ENCODE results near the gene ADAM22.

Gene ADAM22

DNA sequence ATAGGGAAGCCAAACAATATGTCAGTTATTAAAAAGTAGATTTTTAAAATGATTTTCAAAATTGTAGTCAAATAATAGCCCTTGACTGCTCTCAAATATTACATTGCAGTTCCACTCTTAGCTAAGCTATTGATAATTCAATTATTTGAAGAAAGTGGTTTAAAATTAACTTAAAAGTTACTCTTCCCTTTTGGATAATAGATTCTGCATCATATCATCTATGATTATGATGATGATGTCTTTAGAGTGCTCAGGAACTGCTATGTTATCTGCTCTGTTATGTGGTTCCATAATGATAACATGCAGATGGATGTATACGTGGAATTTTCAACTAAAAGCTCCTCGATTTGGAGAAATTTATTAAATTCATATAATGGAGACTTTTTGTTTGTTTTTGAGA is 110.0 kb downstream of the ADAM22 start:
- no peak for DNase-seq

DNA sequence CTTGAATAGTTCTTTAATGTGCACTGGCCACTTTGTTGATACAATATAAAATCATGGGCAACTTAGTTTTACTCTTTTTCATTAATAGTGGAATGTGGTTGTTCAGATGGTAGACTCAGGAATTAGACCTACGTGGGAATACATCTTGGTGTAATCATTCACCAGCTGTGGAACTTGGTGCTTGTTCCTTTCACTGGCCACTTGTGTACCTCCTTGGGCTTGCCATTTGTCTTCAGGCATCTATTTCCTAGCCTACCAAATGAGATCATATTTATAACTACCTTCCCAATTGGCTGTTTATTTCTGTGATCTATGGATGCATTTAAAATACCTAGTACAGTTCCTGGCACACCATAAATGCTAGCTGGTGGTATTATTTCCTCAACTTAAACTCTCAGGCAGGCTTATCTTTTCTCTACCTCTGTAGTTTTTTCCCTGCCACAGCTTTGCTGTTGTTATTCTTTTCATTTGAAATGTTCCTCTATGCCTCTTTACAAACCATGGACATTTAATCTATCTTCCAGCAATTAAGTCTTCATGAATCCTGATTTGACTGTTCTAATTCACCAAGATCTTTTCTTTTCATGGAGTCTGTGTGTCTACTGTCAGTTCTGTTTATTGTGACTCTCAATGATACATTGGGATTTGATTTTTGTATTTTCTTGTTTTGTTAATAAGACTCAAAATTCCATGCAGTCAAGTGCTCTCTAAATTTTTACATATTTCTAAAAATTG is 113.0 kb downstream of the ADAM22 start:
- DNase-seq = no peak

DNA sequence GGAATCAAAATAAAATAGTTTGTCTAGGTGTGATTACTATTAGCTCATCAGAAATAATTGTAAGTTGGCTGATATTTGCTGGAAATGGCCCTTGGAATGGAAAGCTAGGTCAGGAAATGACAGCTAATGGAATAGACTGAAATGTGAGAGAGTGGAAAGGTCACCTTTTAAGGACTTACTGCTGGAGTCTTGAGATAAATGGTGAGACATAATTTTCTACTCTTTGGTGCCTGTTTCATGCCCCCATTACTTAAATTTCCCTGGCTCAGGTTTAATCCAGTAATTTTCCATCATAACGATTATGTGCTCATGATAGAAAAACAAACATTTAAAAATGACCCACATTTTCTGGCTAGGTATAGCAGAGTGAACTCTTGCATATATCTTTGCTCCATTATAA is 123.6 kb downstream of the ADAM22 start:
- DNase-seq = no peak

DNA sequence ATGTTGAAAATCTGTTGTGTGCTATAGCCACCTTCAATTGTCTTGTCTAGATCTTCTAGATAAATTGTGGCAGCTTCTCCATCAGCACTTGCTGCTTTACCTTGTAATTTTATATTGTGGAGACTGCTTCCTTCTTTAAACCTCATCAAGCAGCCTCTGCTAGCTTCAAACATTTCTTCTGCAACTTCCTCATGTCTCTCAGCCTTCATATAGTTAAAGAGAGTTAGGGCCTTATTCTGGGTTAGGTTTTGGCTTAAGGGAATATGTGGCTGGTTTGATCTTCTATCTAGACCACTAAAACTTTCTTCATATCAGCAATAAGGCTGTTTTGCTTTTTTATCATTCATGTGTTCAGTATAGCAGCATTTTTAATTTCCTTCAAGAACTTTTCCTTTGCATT is 128.2 kb downstream of the ADAM22 start:
- DNase-seq = no peak

DNA sequence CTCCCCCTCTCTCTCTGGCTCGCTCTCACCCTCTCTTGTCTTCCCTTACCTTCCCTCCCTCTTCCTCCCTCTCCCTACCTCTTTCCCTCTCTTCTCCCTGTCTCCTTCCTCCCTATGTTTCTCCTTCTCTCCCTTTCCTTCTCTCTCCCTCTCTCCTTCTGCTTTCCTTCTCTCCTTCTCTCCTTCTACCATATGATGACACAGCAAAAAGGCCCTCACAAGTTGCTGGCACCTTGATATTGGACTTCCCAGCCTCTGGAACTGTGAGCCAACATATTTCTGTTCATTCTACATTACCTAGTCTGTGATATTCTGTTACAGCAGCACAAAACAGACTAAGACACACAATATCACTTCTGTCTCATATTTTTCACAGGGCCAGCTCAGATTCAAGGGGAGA is 135.0 kb downstream of the ADAM22 start:
- no peak for DNase-seq

DNA sequence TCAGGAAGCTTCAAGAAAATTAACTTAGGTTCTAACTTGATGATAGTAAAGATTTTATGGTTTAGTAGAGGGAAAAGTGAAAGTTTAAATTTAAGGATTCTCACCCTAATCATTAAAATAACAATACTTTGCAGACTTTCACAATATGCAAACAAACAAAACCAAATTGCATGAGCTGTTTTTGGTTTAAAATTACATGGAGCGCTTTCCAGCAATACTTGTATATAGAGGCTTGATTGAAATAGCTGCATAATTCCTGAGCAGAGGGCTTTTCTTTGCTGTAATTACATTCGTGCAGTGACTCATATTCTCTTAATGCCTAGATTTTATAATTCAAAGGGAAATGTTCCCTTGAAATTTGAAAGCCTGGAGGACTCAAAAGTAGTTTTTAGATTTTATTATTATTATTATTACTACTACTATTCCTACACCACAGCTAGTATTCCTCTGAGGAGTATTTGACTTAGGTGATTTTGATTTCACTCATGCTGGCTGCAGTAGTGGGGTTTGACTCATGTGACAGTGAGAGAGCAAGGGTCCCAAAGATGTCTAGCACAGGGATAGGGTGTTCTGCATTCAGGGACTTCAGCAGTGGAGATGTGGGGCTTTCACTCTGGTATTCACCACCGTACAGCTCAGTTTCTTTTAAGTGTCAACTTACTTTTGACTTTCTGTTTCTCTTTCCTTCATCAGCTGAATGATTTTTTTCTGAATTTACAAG is 138.1 kb downstream of the ADAM22 start:
- no peak for DNase-seq

DNA sequence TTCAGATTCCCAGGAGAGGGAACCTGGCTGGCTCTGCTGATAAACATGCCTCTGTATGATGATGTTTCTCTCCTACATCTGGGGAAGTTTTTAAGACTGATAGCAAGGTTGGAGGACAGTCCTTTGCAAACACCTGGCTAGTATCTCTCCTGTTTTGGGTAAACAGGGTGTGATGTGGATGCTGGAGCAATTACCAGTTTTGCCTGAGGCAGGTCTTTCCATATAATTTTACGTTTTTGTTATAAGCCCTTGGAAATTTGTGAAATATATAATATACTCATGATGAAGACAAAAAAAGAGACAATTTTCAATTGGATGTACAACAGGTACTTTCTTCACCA is 138.6 kb downstream of the ADAM22 start:
- no peak for DNase-seq

DNA sequence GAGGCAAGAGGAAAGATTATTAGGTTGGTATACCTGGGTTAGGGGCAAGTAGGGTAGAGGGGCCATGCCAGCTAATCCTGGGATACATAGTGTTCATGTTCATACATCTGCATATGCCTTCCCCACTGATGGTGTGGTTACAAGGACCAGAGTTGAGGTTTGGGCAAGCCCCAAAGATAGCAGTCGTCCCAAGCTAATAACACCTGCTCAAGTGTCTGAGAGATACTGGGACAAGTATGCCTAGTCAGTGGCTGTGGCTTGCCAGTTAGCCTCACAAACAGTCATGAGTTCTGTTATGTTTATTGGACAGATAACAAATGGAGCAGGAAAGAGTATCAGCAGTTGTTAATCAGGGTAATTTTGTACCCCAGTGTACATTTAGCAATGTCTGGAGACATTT is 139.6 kb downstream of the ADAM22 start:
- no peak for DNase-seq

DNA sequence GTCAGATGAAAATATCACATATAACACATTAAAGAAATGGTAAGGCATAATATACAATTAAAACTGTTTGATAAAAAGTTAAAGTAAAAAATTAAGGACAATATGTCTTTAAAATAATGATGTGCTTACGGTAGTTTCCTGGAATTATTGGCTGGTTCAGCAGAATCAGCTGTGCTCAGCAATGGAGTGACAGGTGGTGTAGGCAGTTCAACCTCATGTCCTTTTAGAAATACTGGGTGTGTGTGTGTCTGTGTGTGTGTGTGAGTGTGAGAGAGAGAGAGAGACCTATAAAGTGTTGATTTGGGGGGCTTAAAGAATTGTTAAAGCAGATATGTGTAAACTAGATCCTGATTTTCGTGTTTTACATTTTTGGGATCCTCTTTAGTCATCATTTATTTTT is 141.2 kb downstream of the ADAM22 start:
- DNase-seq = no peak

DNA sequence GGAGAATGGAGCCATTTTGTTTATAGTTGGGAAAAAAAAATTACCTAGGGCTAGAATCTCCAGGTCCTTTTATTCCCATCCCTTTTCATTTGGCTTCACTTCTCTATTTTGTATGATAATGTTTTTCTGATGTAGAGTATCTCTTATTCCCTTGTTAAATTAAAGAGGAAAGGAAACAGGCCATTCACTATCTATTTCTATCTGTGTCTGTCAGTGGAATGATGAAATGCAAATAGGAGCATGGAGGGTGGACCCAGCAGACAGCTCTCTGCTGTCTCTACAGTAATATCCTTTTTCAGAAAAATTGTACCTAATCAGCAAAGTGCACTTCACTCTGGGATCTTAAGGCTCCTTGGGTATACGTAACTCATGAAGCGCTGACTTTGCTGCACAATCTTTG is 149.8 kb downstream of the ADAM22 start:
- DNase-seq = no peak

DNA sequence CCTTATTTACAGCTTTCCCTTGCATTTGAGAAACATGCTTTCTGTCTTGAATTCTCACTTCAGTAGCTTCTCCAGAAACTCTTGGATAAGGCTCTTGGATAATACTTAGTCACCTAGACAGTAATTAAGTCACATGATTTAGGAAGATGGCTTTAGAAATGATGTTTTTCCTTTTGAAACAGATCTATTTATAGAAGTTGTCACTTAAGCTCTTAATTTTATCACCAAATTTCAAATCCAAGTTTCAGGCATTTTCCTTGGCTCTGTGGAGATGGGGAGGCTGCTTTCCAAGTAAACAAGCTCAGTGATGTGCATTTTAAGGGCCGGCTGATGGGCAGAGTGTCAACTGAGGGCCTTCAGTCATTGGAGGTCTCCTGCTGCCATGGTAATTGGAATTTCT is 155.5 kb downstream of the ADAM22 start:
- DNase-seq = no peak

DNA sequence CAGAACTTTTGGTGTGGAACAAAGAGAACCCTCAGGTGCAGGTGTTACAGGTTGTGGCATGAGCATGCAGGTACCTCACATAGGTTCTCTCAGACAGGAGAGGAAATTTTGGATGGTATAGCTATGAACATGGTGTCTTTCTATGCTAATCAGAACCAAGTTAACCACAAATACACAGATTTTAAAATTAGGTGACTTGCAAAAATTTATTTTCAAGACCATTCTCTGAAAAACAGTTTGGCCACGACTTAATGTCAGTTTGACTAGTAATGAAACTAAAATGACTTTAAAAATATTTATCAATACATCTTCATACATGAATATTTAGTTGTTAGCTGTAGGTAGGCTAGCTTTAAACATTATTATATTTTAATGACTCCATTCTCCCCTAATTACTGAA is 156.2 kb downstream of the ADAM22 start:
- DNase-seq = no peak

DNA sequence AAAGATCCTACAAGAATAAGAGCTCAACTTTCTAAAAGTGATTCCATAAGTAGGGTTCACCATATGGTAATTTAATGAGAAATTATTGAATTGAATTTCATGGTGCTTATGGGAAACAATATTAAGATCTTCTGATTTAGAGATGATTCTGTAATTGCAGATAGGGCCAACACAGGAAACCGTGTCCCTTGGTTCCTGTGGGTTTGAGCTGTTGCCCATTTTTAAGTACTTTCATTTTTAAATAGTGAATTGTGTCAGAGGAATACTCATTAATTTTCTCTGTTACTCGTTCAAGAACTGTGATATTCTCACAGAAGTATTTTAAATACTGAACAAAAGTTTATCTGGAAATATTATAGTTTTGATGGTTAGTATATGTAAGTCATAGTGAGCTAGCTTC is 156.6 kb downstream of the ADAM22 start:
- no peak for DNase-seq

DNA sequence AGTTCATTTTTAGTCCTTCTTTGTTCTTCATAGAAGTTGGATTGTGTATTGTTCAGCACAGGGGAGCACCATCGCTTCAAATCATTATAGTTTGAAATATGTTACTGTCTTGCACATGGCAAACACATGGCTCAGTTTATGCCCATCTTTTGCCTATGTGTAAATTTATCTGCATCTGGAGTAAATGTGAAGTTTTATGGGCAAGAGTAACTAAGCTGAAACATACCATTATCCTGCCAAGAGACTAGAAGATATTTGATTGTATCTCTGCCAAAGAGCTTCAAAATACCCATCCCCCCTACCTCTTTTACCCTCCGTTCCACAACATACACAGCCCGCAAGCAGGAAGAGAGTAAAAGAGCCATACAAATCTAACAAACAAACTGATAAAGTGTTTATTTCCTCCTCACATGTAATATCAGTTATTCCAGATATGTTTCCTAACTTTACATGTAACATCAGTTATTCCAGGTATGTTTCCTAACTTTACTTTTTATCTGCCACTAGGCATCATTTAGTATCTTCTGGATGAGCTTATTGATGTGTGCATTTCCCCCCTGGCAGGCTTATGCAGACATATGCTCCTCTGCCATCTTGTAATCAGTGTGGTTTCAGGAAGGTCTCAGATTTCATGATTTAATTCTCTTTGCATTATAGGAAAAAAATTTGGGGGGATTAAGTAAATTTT is 158.1 kb downstream of the ADAM22 start:
- no peak for DNase-seq

DNA sequence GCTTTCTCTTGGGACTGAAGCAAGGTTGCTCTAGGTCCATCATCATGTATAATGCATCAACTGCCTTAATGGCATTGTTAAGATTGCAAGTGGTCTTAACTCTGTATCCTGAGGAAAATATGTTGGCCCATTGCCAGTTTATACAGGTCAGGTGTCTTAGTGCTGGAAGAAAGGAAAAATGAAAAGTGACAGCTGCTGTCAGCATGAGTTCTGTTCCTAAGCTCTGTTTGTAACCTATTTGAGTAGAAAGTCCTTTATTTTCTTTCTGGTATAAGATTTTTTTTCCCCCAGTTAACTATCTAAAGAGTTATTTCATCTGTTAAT is 158.6 kb downstream of the ADAM22 start:
- peak; percentile 11 for DNase-seq

DNA sequence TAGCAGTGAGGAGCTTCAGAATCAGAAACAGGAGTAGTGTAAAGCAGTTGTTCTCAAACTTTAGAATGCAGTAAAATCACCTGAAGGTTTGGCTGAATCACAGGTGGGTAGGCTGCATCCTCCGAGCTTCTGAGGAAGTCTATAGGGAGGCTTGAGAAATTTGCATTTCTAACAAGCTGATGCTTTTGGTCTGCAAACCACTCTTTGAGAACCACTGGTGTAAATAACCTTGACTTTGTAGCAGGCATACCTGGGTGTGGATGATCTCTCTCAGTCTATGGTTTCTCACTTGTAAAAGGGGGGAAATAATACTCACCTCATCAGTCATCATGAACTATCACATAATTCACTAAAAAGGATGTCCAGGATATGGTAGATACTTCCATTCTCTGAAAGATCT is 167.7 kb downstream of the ADAM22 start:
- DNase-seq = no peak

DNA sequence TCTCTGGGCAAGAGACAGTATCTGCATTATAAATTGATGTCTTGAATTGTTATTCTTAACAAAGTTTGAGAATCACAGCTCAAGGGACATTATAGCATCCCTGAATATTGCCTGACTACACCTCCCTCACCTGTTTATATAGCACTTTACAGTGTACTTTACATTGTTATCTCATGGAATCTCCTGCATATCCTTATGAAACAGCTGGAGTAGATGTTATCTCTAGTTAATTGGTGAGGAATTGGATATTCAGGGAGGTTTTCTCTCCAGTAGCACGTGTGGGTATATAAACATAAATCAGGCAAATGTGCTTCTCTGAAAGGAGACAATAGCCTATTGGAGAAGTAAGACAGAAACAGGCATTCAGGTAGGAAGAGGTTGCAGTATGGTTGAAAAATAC is 168.6 kb downstream of the ADAM22 start:
- DNase-seq = no peak

DNA sequence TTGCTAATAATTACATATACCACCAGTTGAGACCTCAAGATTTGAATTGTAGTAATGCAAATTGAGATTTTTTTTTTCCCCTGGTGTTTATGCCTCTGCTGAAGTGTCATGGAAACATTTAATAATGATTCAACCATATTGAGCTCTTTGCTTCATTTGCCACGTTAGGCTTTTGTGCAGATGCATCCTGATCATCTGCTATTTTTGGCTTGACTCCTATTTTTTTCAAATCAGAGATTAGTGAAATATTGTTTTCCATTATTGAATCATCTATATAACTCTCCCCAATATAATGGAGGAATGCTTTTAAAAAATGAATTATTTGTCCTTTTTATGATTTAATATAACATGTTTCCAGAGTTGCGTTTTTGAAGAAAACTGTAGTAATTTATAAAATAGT is 170.7 kb downstream of the ADAM22 start:
- DNase-seq = no peak

DNA sequence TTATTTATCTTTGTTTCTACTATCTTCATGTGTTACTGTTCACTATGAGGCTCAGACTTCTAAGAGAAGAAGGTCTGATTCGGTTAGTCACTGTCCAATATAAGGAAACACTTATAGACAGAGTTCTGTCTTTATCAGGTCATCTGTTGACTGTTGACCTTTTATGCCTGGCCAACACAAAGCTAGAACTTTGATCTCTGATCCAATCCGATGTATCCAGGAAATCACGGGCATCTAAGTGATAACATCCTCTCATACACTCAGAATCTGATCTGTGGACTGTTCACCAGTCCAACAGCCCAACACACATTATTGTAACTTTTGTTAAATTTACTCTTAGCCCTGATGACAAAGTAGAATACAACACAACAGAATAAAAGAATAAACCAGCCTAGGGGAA is 171.2 kb downstream of the ADAM22 start:
- DNase-seq = no peak

DNA sequence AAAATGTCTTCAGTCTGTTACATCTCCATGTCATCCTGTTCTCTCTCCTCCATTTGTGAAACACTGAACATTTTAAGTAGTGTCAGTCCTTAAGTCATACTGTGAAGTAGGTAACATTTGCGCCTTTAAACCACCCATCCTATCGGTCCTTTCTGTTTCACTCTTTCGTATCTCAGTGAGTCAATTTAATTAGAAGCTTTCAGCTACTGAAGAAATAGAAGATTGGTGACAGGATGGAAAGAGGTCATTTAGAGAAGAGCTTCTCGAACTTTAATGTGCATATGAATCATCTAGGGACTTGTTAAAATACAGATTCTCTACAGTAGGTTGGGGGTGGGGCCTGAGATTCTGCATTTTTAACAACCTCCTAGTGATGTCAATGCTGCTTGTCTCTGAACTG is 172.4 kb downstream of the ADAM22 start:
- no peak for DNase-seq

DNA sequence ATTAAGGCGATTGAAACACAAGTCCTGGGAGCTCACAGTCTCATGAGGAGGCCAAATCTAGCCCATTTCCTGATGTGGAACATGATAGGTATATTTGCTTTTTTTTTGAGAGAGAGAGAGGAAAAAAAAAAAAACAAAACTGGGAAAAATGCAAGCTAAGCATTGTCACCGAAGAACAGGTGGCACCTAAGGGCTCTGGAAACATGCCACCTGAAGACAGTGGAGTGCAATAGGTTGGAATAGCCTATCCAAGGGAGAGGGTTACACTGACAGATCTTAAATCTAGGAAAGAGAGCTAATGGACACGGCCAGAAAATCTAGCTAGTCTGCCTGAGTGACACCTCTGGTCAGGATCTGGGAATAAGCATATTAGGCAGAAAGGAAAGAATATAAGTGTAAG is 175.6 kb downstream of the ADAM22 start:
- no peak for DNase-seq

DNA sequence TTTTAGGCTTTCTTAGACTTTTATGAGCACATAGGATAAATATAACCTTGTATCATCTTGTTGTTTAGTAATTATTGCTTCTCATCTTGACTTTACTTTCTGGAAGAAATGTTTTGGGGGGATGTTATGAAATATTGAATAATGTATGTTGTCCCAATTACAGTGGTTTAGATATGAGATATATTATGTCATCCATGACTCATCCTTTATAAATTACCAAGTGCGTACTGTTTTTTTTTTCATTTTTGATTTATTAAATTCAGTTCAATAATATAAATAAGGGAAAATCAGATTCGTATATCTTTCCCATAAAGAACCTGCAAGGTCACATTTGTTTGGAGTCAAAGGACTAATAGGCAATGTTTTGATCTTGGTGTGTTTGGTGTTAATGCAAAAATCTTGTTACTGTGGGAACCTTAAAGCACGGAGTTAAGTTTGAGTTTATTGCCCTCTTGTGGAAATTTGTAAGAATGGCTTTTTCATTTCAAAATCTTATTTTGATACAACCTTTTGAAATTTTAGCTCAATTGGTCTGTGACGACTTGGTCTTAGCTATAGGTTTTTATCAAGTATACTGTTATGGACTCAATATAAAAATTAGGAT is 177.2 kb downstream of the ADAM22 start:
- peak; percentile 29 for DNase-seq

DNA sequence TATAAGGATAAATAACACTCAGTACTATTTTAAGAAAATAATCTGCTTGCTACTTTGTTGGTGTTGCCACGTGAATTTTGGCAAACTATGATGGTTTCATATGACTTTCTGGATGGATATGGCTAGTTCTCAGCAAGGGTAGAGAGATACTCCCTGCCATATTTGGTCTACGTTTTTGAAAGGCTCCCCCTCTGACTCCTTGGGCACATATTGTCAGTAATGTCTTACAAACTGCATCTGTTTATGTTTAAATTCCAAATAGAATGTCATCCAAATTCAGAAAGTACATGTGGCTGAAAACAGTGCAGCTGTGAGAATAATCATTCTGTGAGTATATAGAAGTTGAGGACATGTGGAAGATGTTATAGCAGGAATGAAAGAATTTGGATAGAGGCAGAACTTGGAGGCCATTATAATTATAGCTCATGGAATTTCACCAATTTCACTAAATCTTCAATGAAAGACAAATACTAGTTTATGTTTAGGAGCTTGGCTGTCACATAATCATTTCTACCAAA is 178.0 kb downstream of the ADAM22 start:
- DNase-seq = no peak

DNA sequence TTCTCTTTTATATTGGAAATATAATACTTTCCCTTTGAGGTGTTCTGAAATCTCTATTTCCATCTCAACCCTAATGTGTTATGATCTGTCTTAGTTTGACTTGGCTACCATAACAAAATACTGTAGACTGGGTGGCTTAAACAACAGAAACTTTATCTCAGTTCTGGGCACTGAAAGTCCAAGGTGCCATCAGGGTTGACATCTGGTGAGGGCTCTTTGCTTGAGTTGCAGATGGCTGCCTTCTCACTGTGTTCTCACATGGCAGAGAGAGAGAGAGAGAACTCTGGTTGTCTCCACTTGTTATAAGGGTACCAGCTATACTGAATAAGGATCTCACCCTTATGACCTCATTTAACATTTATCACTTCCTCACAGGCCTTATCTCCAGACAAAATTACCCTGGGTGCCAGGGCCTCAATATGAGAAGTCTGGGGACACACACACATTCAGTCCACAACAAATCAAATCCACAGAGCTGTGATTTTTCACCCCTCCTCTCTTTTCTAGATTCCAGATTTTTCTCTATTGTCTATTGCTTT is 181.3 kb downstream of the ADAM22 start:
- no peak for DNase-seq
